Pons (tissue), 1 donor: ENCODE measurements around the gene GPS1.

Experiments
- DNase-seq: peaks from one replicate; pipeline ENCODE4 v3.0.0-alpha.2; 2016; ENCODE audit warnings: low spot score

GPS1 gene

GRCh38 chr17:82059272-82060000, 7.7 kb downstream of the GPS1 start:
- DNase-seq, result no peak

DNA sequence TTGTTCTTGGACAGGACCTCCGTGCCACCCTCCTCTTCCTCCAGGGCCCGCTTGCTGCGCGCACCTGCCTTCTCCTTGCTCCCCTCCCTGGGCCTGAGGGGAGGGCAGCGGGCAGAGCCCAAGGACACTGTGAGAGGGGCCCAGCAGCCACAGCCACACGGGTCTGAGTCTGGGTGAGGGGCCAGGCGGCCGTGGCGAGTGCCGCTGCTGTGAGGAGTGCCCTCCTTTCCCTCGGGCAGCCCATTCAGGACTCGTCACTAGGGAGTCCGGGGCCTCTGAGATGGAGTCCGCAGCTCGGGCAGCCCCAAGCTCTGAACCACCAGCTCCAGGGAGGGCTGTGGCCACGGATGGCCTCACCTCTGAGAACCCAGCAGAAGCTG, 8.3 kb downstream of the GPS1 start:
- no peak for DNase-seq

GRCh38 chr17:82060614-82061013, 8.9 kb downstream of the GPS1 start:
- no peak for DNase-seq

GRCh38 chr17:82061047-82061925, 9.6 kb downstream of the GPS1 start:
- DNase-seq, result no peak

- DNase-seq, result no peak
These were observed 10.6 kb downstream of the GPS1 start for GRCh38 chr17:82062076-82062983.

DNA sequence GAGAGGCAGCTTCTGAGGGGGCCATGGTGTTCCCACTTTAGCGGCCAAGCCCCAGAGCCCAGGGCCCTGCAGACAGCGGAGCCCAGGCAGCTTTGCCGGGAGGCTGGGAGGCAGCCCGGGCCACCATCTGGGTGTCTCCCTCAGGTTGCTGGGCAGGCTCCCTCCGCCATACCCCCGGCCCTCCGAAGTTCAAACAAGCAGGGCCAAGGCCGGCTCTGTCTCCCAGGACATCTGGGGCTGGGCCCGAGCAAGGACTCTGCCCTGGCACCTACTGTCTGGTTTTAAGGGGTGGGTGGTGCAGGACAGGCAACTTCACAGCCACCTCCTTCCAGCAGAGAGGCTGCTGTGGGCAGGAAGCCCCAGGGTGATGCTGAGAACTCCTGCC, 11.3 kb downstream of the GPS1 start:
- DNase-seq, result no peak

DNA sequence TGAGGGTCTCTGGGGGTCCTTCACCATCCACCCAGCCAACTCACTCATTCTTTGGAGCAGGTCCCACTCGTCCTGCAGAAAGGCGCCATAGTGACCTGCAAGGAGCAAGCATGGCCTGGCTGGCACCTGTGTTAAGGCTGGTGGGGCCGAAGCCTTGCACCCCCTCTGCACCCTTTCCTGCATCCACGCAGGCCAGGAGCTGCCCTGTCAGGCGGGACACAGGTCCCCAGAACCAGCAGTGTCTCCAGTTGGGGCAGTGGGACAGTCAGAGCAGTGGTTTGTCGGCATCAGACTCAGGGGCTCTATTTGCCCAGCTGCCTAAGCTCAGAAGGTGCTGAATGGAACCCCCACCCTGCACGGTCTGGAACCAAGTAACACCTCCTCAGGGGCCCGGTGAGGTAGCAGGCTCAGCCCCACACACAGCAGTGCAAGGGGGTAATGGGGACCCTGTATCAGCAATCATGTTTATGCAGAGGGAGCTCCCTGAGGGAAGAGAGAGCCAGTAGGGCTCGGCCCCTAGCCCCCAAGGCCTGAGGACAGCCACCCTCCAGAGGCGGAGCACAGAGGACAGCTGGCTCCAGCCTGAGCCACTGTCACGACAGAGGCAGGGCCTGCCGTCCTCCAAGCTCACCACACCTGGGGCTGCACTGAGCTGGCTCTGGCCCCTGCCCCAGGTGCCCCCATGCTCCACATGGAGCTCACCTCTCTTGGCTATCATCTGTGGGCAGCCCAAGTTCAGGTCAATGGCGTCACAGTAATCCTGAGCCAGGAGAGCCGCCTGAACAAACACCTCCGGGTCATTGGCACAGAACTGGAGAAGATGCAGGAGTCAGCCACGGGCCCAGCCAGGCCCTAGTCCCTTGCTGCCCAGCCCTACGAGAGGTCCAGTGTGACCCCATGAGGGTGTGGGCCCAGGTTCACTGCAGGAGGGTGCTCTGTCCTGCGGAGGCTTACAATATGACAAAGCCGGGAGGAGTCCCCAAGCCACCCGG, 12.0 kb downstream of the GPS1 start:
- DNase-seq, result no peak

DNA sequence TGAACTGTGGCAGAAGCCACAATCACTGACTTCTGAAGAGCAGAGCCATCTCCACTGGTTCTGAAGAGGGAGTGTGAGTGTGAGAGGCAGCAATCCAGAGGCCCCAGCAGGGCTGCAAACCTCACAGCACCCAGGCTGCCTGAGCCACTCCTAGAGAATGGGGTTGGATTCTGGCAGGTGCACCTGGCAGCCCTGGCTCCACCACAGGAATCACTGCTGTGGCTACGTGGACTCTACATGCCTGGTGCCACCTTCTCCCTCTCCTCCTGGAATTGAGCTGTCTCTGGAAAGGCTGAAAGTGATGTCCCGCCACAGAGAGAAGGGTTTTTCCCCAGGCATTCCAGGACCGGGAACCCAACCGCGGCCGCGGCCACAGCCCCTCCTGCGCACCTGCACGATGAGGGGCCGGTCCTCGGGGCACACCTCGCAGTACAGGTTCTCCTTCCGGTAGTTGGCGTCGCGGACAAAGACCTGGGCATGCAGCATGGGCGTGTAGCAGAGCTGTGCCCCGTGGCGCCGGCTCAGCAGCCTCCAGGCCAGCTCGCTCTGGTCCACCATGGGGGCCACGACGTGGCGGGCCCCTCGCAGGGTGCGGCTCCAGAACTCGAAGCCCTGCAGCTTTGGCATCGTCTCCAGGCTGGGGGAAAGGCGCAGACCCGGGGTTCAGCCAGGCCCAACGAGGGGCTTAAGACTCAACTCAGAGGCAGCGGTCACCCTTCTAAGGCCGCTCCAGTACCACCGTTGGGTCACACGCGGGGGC, 12.9 kb downstream of the GPS1 start:
- no peak for DNase-seq

DNA sequence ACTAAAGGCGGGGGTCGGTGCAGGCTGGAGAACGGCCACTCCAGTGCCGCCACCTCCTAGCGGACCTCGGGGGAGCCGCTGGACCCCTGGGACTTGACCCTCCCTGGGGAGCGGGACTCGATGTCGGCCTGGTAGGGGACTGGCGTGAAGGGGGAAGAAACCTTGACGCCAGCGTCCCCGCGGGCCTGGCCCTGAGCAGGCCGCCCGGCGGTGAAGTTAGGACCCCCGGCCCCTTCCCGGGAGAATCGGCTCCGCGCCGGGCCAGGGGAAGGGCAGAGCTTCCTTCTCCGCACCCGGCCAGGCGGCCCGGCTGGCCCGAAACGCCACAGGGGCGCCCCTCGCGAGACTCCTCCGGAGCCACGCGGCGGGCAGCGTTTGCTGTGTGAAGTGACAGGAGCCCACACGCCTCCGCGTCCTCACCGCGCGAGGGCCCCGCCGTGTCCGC, 13.5 kb downstream of the GPS1 start:
- no peak for DNase-seq

DNA sequence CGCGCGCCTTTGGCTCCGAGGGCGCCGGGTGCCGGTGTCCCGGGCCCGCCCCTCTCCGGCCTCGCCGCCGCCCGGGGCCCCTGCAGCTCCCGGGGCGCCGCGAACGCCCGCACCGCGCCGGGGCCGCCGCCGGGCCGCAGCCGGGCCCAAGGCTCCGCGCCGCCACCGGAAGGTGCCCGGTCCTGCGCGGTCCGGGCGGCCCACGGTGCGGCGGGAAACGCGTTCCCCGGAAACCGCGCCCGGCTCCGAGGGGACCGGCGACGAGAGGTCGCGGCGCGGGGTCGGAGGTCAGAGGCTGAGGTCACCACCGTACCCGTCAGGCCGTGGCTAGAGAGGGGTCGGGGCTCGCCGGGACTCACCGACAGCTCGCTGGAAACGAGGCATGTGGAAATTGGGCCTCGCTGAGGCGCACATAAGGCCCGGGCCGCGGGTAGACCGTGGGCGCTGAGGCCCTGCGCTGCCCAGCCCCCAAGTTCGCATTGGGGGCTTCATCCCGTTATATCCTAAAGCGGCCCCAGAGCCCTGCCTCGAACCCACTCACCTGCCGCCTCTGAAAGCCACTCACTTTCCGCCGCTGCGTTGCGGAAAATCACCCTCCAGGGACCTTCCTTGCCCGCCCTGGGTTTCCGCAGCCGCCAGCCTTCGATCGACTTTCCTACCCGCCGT, 14.1 kb downstream of the GPS1 start, which contains the start of gene DUS1L:
DUS1L (minus strand) TSS at position 167 of the 666 bp plus-strand sequence. CDS start 745 bp downstream, outside the sequence.
- no peak for DNase-seq

- no peak for DNase-seq
These were observed 18.9 kb downstream of the GPS1 start for GRCh38 chr17:82070611-82071010.

- DNase-seq, result no peak
These were observed 21.1 kb downstream of the GPS1 start for GRCh38 chr17:82072827-82073226.

DNA sequence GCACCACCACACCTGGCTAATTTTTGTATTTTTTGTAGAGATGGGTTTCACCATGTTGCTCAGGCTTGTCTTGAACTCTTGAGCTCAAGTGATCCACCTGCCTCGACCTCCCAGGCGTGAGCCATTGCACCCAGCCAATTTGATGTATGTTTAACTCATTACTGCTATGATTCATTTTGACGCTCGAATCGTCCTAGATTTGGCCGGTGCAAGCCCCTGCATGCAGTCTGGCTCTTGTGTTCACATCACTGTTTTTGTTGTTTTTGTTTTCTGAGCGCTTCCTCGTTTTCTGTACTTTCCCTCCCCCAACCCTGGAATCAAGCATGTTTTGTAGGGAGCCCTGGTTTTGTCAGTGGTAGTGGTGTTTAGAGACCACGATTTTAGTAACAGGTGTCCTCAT, 21.7 kb downstream of the GPS1 start:
- DNase-seq, result no peak

DNA sequence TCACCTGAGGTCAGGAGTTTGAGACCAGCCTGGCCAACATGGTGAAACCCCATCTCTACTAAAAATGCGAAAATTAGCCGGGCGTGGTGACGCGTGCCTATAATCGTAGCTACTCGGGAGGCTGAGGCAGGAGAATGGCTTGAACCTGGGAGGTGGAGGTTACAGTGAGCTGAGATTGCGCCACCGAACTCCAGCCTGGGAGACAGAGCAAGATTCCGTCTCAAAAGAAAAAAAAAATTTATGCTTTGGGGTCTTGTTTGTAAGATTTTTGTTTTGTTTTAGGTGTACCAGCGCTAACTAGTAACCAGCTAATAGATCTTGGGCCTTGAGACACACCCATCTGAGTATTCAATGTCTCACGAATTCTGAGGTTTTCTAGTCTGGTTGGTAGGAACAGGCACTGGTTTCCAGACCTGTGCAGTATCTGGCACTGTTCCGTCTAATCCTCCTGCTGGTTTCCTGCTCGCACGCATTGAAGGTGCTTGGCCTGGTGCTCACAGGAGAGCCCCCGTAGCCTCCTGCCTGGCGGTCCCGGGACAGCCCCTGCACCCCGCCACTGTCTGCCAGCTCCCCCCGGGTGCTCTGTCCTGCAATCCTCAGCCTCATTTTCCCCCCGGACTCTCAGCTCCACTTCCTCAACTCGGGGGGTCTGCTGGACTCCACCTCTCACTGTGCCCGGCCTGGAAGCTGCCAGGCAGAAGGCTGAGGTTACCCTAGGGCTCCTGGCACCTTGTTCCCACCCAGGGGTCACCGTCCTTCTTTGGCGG, 24.5 kb downstream of the GPS1 start:
- DNase-seq, result no peak

- no peak for DNase-seq
These were observed 25.3 kb downstream of the GPS1 start for GRCh38 chr17:82076785-82077591.

GRCh38 chr17:82077617-82078358, 26.1 kb downstream of the GPS1 start:
- no peak for DNase-seq

DNA sequence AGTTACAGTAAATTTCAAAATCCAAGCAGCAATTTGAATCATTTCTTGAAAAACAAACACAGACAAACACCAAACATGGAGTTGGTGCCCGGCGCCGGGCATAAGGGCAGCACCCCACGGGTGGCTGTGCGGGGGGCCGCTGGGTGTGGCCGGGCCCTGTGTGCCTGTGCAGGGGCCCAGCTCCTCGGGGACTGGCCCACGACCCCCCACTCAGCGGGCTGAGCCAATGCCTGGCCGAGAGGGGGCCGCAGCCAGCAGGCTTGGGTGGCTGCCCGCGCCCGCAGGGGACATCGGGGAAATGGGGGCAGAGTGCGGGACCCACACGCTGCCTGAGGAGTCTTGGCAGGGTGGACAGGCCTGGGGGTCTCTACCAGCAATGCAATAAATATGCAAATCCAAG, 26.7 kb downstream of the GPS1 start:
- no peak for DNase-seq
